Jurkat, Clone E6-1 (cell line): ENCODE data around the gene GORASP2.

Experiments used
- DNase-seq: peaks from one replicate; pipeline ENCODE4 v3.0.0-alpha.2; 2011; ENCODE audit warnings: low read depth, low spot score
- H3K4me3 ChIP-seq: 2 replicates; pipeline ENCODE4 v1.5.1; 2011; ENCODE audit warnings: mild to moderate bottlenecking, low read length, control low read depth, moderate library complexity

The GORASP2 gene

GRCh38 chr2:170985407-170985806 lies 56.4 kb downstream of the GORASP2 start:
- no peak overlapping the region for H3K4me3 ChIP-seq
- DNase-seq = no peak

GRCh38 chr2:170986566-170987258 lies 57.7 kb downstream of the GORASP2 start:
- no peak overlapping the region for H3K4me3 ChIP-seq
- no peak for DNase-seq

- no peak for DNase-seq
- H3K4me3 ChIP-seq = no peak overlapping the region
These were observed 62.5 kb downstream of the GORASP2 start for GRCh38 chr2:170991398-170992182.

GRCh38 chr2:170996316-170996715 lies 67.3 kb downstream of the GORASP2 start:
- DNase-seq = no peak
- H3K4me3 ChIP-seq = no peak overlapping the region

GRCh38 chr2:170997893-170998597 lies 69.0 kb downstream of the GORASP2 start:
- H3K4me3 ChIP-seq = no peak overlapping the region
- no peak for DNase-seq

- no peak overlapping the region for H3K4me3 ChIP-seq
- DNase-seq = no peak
These were observed 70.6 kb downstream of the GORASP2 start for GRCh38 chr2:170999654-171000053.

- no peak overlapping the region for H3K4me3 ChIP-seq
- DNase-seq = no peak
These were observed 75.3 kb downstream of the GORASP2 start for GRCh38 chr2:171004363-171004762.

- H3K4me3 ChIP-seq = no peak overlapping the region
- DNase-seq = no peak
These were observed 75.8 kb downstream of the GORASP2 start for GRCh38 chr2:171004833-171005232.

GRCh38 chr2:171008550-171009205 lies 79.6 kb downstream of the GORASP2 start:
- H3K4me3 ChIP-seq = no peak overlapping the region
- DNase-seq = no peak

GRCh38 chr2:171009386-171009785 lies 80.3 kb downstream of the GORASP2 start:
- no peak overlapping the region for H3K4me3 ChIP-seq
- DNase-seq = no peak

GRCh38 chr2:171013851-171014250 lies 84.8 kb downstream of the GORASP2 start:
- no peak for DNase-seq
- no peak overlapping the region for H3K4me3 ChIP-seq

GRCh38 chr2:171016125-171016524 lies 87.1 kb downstream of the GORASP2 start:
- no peak for DNase-seq
- H3K4me3 ChIP-seq = no peak overlapping the region
